ENCODE results near the gene FTCDNL1. TPM values are rescaled to one million over a fixed set of nuclear protein-coding genes. Genes with fewer than 3 reads are reported as not detected.

The FTCDNL1 gene
- total and polyA plus RNA-seq, 2 donors = 0.94 to 2.2 TPM

DNA sequence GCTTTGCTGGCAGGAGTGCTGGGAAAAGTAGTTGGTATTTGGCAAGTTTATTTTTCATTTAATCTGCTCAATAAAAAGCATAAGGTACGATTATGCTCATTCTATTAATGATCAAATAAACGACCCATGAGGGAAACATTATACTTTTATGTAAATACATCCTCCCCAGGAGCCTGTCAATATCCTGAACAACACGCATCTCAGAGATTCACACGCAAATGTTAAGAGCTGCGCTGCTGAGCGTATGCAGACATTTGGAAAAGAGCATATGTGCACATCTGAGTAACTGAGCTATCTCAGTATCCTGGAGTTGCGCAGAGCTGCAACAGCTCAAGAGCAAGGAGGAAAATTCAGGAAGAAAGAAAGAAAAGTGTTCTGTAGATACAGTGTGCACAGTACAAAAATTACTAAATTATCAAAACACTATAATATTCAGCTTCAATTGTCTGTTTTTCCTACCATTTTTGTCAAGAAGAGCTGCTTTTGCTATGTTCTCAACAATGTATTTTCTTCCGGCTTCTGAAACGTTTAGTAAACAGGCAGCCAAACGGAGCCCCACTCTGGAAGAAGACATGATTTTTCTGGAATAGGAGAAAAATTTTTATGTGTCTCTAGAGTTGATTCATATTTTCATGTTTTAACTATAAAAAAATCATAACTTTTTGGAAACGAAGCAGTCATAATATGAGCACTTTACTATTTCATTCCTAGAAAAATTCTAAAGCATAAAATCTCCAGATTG, 2.4 kb downstream of the FTCDNL1 start:
- WGBS = 97% methylated on average over 11 of the region's 11 CpGs
- H3K4me1 ChIP-seq (ENCODE audit: control insufficient read depth in 2 of 2, insufficient read depth in 2 of 2, low read length in 2 of 2) = peaks cover 0 to 9% of the 10 kb centered on the region in 2 donors
- H3K27me3 ChIP-seq (ENCODE audit: control insufficient read depth in 2 of 2, insufficient read depth in 1 of 2, low read length in 1 of 2) = peaks cover 7 to 25% of the 10 kb centered on the region in 2 donors
- no peak for DNase-seq (ENCODE audit: low read depth in 6 of 9, low spot score in 9 of 9)
- H3K27ac ChIP-seq (ENCODE audit: low read depth in 1 of 2, low read length in 1 of 2) = no peak overlapping the region
- H3K9me3 ChIP-seq (ENCODE audit: control insufficient read depth in 2 of 2, insufficient read depth in 1 of 2, low read length in 1 of 2) = no peaks in the 10 kb centered on the region
- no peak overlapping the region for H3K4me3 ChIP-seq (ENCODE audit: low read length in 2 of 2)
- no peaks in the 10 kb centered on the region for H3K36me3 ChIP-seq (ENCODE audit: control insufficient read depth in 2 of 2, insufficient read depth in 2 of 2, low read length in 1 of 2)

DNA sequence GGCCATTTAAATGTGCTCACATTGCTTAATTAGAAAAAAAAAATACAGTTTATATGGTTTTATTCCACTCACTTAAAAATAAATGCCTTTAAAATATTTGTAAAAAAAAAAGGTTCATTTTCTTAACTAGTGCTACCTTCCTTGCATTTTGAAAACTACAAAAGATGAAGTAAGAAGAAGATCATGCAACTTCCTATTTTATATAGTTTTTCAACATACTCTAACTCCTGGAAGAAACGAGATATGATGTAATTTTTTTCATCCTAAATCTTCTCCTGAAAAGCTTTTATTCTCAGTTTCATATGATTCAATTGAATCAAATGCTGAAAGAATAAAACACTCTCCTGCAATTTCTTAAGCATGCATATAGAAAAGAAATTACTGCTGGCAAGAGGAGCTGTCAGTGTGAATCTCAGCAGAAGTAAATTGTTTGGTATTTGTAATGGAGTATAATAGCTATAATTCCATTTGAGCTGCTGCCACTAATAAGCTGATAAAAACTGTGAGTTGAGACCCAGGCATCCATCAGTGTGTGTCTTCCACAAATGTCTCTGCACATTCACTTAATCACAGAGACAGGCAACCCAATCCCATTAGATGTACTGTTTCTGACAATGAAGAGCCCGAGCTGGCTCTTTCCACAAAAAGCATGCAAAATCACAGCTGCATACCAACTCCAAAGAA, 3.7 kb downstream of the FTCDNL1 start:
- Histone ChIP-seq H3K36me3 (ENCODE audit: control insufficient read depth in 2 of 2, insufficient read depth in 2 of 2, low read length in 1 of 2) (no peaks in the 10 kb centered on the region), H3K27ac (ENCODE audit: low read depth in 1 of 2, low read length in 1 of 2) (no peak overlapping the region), H3K4me3 (ENCODE audit: low read length in 2 of 2) (no peak overlapping the region), H3K9me3 (ENCODE audit: control insufficient read depth in 2 of 2, insufficient read depth in 1 of 2, low read length in 1 of 2) (no peaks in the 10 kb centered on the region), H3K4me1 (ENCODE audit: control insufficient read depth in 2 of 2, insufficient read depth in 2 of 2, low read length in 2 of 2) (peaks cover 0 to 9% of the 10 kb centered on the region in 2 donors), H3K27me3 (ENCODE audit: control insufficient read depth in 2 of 2, insufficient read depth in 1 of 2, low read length in 1 of 2) (peaks cover 7 to 21% of the 10 kb centered on the region in 2 donors)
- WGBS = 48% methylated on average over 2 of the region's 2 CpGs
- DNase-seq (ENCODE audit: low read depth in 6 of 9, low spot score in 9 of 9) = no peak

DNA sequence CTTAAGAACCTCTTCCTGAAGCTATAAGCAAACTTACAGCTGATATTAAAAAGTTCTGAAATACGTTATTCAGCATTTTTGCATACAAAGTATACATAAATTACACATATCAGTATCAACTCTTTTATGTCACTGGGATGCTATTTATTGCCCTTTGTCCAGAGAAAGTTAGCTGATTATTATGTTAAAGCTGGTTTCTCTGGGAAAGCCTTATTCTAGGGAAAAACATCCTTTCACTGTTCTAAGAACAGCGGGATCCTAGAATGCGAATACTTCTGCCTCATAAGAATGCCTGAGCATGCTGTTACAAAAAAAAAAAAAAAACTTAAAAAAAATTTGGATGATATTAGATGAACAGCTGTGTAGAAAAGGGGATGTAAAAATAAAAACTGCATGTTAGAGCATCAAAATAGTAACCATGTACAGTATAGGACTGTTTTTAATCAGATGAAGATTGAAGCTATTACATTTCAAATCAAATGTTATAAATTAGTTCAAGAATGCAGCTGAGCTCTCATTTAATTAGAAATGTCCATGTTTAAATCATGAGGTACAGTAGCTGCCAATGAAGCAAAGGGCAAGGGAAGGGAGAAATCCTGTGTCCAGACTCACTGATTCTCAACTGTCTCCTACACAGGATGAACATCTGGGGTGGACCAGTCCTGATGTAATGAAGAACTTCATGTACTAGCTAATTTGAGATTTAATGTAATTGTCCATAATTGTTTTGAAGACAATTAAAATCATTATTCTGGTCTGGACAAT, 8.2 kb downstream of the FTCDNL1 start:
- Histone ChIP-seq H3K4me1 (ENCODE audit: control insufficient read depth in 2 of 2, insufficient read depth in 2 of 2, low read length in 2 of 2) (no peaks in the 10 kb centered on the region), H3K36me3 (ENCODE audit: control insufficient read depth in 2 of 2, insufficient read depth in 2 of 2, low read length in 1 of 2) (no peaks in the 10 kb centered on the region), H3K27me3 (ENCODE audit: control insufficient read depth in 2 of 2, insufficient read depth in 1 of 2, low read length in 1 of 2) (no peaks in the 10 kb centered on the region), H3K4me3 (ENCODE audit: low read length in 2 of 2) (no peak overlapping the region), H3K27ac (ENCODE audit: low read depth in 1 of 2, low read length in 1 of 2) (no peak overlapping the region), H3K9me3 (ENCODE audit: control insufficient read depth in 2 of 2, insufficient read depth in 1 of 2, low read length in 1 of 2) (no peaks in the 10 kb centered on the region)
- 96% methylated on average over 3 of the region's 3 CpGs for WGBS
- no peak for DNase-seq (ENCODE audit: low read depth in 6 of 9, low spot score in 9 of 9)

DNA sequence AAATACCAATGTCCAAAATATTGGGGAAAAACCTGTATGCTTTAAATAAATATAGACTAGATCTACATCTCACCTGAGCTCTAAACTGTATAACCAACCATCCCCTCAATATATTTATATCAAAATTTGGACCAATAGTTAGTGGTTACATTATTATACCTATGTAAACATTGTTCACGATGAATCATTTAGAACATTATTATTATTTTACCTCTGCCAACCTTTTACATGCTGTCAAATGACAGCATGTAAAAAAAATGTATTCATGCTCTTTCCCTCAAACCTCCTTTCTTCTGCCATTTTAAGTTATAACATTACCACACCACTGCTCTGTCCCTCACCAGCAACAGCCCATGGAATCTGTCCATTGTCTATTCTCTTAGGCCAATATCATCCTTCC, 9.6 kb downstream of the FTCDNL1 start:
- WGBS = 96% methylated on average over 1 of the region's 1 CpG
- no peaks in the 10 kb centered on the region for H3K4me1 ChIP-seq (ENCODE audit: control insufficient read depth in 2 of 2, insufficient read depth in 2 of 2, low read length in 2 of 2)
- no peaks in the 10 kb centered on the region for H3K27me3 ChIP-seq (ENCODE audit: control insufficient read depth in 2 of 2, insufficient read depth in 1 of 2, low read length in 1 of 2)
- no peaks in the 10 kb centered on the region for H3K9me3 ChIP-seq (ENCODE audit: control insufficient read depth in 2 of 2, insufficient read depth in 1 of 2, low read length in 1 of 2)
- H3K4me3 ChIP-seq (ENCODE audit: low read length in 2 of 2) = no peak overlapping the region
- H3K27ac ChIP-seq (ENCODE audit: low read depth in 1 of 2, low read length in 1 of 2) = no peak overlapping the region
- H3K36me3 ChIP-seq (ENCODE audit: control insufficient read depth in 2 of 2, insufficient read depth in 2 of 2, low read length in 1 of 2) = no peaks in the 10 kb centered on the region
- no peak for DNase-seq (ENCODE audit: low read depth in 6 of 9, low spot score in 9 of 9)

DNA sequence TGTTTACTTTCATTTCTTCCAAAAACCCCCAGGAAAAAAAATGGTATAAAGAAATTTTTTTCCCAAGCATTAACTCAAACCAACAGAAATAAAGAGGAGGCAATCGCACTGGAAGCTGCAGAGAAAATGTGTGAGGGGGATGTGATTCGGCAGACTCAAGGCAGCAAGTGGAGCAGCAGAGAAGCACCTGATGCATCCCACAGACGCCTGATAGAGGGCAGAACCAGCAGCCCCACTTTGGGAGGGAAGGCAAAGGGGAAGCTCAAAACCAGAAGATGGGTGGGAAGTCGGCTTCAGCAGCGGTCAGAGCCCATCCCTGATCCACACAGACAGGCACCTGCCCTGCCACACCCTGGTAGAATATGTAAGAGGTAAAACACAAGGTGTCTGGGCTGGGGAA, 12.6 kb downstream of the FTCDNL1 start:
- no peak for DNase-seq (ENCODE audit: low read depth in 6 of 9, low spot score in 9 of 9)
- H3K9me3 ChIP-seq (ENCODE audit: control insufficient read depth in 2 of 2, insufficient read depth in 1 of 2, low read length in 1 of 2) = no peaks in the 10 kb centered on the region
- H3K4me3 ChIP-seq (ENCODE audit: low read length in 2 of 2) = no peak overlapping the region
- H3K27me3 ChIP-seq (ENCODE audit: control insufficient read depth in 2 of 2, insufficient read depth in 1 of 2, low read length in 1 of 2) = no peaks in the 10 kb centered on the region
- H3K27ac ChIP-seq (ENCODE audit: low read depth in 1 of 2, low read length in 1 of 2) = no peak overlapping the region
- H3K36me3 ChIP-seq (ENCODE audit: control insufficient read depth in 2 of 2, insufficient read depth in 2 of 2, low read length in 1 of 2) = no peaks in the 10 kb centered on the region
- no peaks in the 10 kb centered on the region for H3K4me1 ChIP-seq (ENCODE audit: control insufficient read depth in 2 of 2, insufficient read depth in 2 of 2, low read length in 2 of 2)
- 95% methylated on average over 5 of the region's 5 CpGs for WGBS

DNA sequence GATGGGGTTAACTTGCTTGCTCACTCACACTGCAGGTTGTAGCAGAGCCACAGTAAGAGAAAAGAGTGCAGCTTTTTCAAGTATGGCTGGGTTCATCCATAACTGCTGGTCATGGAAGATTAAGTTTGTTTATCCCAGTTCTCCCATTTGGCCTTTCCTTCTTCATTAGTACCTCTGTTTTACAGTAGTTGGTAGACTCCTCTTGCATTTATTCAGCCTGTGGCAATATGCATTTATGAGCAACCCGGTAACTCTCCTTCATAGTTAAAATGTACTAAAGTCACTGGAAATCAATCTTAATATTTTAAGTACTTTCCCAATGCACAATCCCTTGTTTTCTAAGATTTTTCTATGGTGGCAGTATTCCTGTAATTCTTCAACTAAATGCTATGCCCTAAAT, 14.0 kb downstream of the FTCDNL1 start:
- Histone ChIP-seq H3K4me1 (ENCODE audit: control insufficient read depth in 2 of 2, insufficient read depth in 2 of 2, low read length in 2 of 2) (no peaks in the 10 kb centered on the region), H3K9me3 (ENCODE audit: control insufficient read depth in 2 of 2, insufficient read depth in 1 of 2, low read length in 1 of 2) (no peaks in the 10 kb centered on the region), H3K36me3 (ENCODE audit: control insufficient read depth in 2 of 2, insufficient read depth in 2 of 2, low read length in 1 of 2) (no peaks in the 10 kb centered on the region), H3K27ac (ENCODE audit: low read depth in 1 of 2, low read length in 1 of 2) (no peak overlapping the region), H3K27me3 (ENCODE audit: control insufficient read depth in 2 of 2, insufficient read depth in 1 of 2, low read length in 1 of 2) (no peaks in the 10 kb centered on the region), H3K4me3 (ENCODE audit: low read length in 2 of 2) (no peak overlapping the region)
- no peak for DNase-seq (ENCODE audit: low read depth in 6 of 9, low spot score in 9 of 9)
- 97% methylated on average over 1 of the region's 1 CpG for WGBS

DNA sequence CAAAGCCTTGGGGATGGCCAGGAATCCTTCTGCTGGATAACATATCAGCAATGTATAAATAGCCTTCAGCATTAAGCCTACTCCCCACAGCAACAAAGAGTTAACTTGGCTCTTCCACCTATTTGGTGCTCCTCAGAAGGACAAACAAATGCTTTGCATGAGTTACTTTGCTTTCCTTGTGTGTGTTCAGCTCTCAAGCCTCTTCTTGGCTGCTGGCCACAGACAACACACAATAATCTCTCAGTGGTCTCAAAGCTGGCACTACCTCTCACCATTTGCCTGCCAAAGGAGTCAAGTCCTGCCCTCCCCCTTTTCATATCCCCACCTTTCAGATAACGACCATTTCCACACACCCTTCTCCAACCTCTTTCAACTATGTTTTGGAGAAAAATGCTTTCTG, 17.5 kb downstream of the FTCDNL1 start:
- Histone ChIP-seq H3K9me3 (ENCODE audit: control insufficient read depth in 2 of 2, insufficient read depth in 1 of 2, low read length in 1 of 2) (no peaks in the 10 kb centered on the region), H3K27me3 (ENCODE audit: control insufficient read depth in 2 of 2, insufficient read depth in 1 of 2, low read length in 1 of 2) (no peaks in the 10 kb centered on the region), H3K4me1 (ENCODE audit: control insufficient read depth in 2 of 2, insufficient read depth in 2 of 2, low read length in 2 of 2) (no peaks in the 10 kb centered on the region), H3K4me3 (ENCODE audit: low read length in 2 of 2) (no peak overlapping the region), H3K27ac (ENCODE audit: low read depth in 1 of 2, low read length in 1 of 2) (no peak overlapping the region), H3K36me3 (ENCODE audit: control insufficient read depth in 2 of 2, insufficient read depth in 2 of 2, low read length in 1 of 2) (no peaks in the 10 kb centered on the region)
- WGBS = 87% methylated on average over 1 of the region's 1 CpG
- DNase-seq (ENCODE audit: low read depth in 6 of 9, low spot score in 9 of 9) = no peak

DNA sequence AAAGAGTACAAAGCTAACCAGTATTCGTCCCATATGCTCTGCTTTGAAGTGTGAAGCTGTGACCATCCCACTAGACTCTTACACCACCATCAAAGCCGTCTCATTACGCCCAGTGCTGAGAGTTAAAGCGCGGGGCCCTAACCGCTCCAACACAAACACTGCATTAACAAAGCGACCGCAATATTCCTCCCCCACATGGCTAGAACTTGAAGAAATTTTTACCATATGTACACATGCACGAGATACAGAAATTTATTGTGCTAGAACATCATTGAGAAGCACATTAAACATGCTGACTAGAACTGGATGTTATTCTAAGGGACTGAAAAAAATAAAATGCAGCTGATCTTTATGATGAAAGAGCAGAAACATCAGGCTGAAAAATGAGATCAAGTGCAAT, 20.5 kb downstream of the FTCDNL1 start:
- H3K4me1 ChIP-seq (ENCODE audit: control insufficient read depth in 2 of 2, insufficient read depth in 2 of 2, low read length in 2 of 2) = no peaks in the 10 kb centered on the region
- H3K9me3 ChIP-seq (ENCODE audit: control insufficient read depth in 2 of 2, insufficient read depth in 1 of 2, low read length in 1 of 2) = no peaks in the 10 kb centered on the region
- DNase-seq (ENCODE audit: low read depth in 6 of 9, low spot score in 9 of 9) = no peak
- no peaks in the 10 kb centered on the region for H3K36me3 ChIP-seq (ENCODE audit: control insufficient read depth in 2 of 2, insufficient read depth in 2 of 2, low read length in 1 of 2)
- no peak overlapping the region for H3K27ac ChIP-seq (ENCODE audit: low read depth in 1 of 2, low read length in 1 of 2)
- H3K4me3 ChIP-seq (ENCODE audit: low read length in 2 of 2) = no peak overlapping the region
- no peaks in the 10 kb centered on the region for H3K27me3 ChIP-seq (ENCODE audit: control insufficient read depth in 2 of 2, insufficient read depth in 1 of 2, low read length in 1 of 2)
- 97% methylated on average over 9 of the region's 9 CpGs for WGBS

DNA sequence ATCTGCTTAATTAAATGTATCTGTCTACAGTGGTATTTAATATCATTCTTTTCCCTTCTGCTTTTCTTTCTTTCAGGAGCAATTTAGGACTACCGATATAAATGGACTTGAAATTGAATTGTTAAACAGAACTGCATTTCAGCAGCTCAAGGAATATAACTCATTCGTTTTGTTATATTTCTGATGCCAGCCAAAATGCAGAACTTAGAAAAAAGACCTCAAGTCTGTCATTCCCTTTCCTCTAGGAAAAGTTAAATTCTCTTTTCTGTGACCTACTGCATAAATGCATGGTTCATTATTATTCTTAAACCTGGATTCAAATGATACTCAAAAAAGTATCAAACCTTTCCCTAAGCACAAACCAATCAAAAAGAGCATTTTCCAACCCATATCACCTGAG, 21.4 kb downstream of the FTCDNL1 start:
- no peaks in the 10 kb centered on the region for H3K27me3 ChIP-seq (ENCODE audit: control insufficient read depth in 2 of 2, insufficient read depth in 1 of 2, low read length in 1 of 2)
- H3K36me3 ChIP-seq (ENCODE audit: control insufficient read depth in 2 of 2, insufficient read depth in 2 of 2, low read length in 1 of 2) = no peaks in the 10 kb centered on the region
- no peak overlapping the region for H3K27ac ChIP-seq (ENCODE audit: low read depth in 1 of 2, low read length in 1 of 2)
- DNase-seq (ENCODE audit: low read depth in 6 of 9, low spot score in 9 of 9) = no peak
- no peaks in the 10 kb centered on the region for H3K4me1 ChIP-seq (ENCODE audit: control insufficient read depth in 2 of 2, insufficient read depth in 2 of 2, low read length in 2 of 2)
- H3K4me3 ChIP-seq (ENCODE audit: low read length in 2 of 2) = no peak overlapping the region
- no peaks in the 10 kb centered on the region for H3K9me3 ChIP-seq (ENCODE audit: control insufficient read depth in 2 of 2, insufficient read depth in 1 of 2, low read length in 1 of 2)
- 95% methylated on average over 2 of the region's 2 CpGs for WGBS

Measured in thymus (tissue), 11 donors.